ENCODE measurements around the gene CD83. TPM values are rescaled to one million over a fixed set of nuclear protein-coding genes. Genes with fewer than 3 reads are reported as not detected.

CD83 gene
- total and polyA plus RNA-seq, 2 of the 8 experiments (the other 6 are each of a cell fraction or from before 2014, with no cell fraction given), result 4.6 to 8.5 TPM

GRCh38 chr6:14132244-14132920 lies 14.8 kb downstream of the CD83 start:
- POLR2A ChIA-PET (ENCODE audit: partially characterized antibody), result no interaction called here
- TF ChIP-seq EZH2 (IDR thresholded peaks at IDR 0.05; ENCODE audit: low read depth, low read length, severe bottlenecking) (no peak), YY1 (IDR thresholded peaks at IDR 0.05; ENCODE audit: low read depth, low read length) (no peak), GABPA (IDR thresholded peaks at IDR 0.05; ENCODE audit: borderline replicate concordance, insufficient read depth, low read length) (no peak), SP1 (IDR thresholded peaks at IDR 0.05; ENCODE audit: low read depth, low read length) (no peak), EGR1 (IDR thresholded peaks at IDR 0.05; ENCODE audit: borderline replicate concordance, low read depth, low read length) (no peak), BRCA1 (IDR thresholded peaks at IDR 0.05; ENCODE audit: low read depth, low read length) (no peak), CHD2 (IDR thresholded peaks at IDR 0.05; ENCODE audit: low read length) (no peak), POLR2A (IDR thresholded peaks at IDR 0.05; ENCODE audit: control extremely low read depth in 1 of 2, low read depth in 2 of 2, low read length in 2 of 2) (no peak)

More at GRCh38 chr6:14132244-14132920, 14.8 kb downstream of the CD83 start:
- H3K36me3 ChIP-seq (ENCODE audit: control insufficient read depth in 2 of 4, insufficient read depth in 4 of 4, low read length in 3 of 4), result no peaks in the 10 kb centered on the region
- no peak overlapping the region for H2BK12ac ChIP-seq (ENCODE audit: low read depth, low read length)
- H2AK5ac ChIP-seq (ENCODE audit: low read depth, low read length), result no peak overlapping the region
- H2BK120ac ChIP-seq (replicated peaks; ENCODE audit: low read depth, low read length), result no peak overlapping the region
- DNase-seq (ENCODE audit: low read depth in 1 of 2, low spot score in 2 of 2) (no peak), FAIRE-seq (no peak)
- no peak overlapping the region for H2BK5ac ChIP-seq (ENCODE audit: low read depth, low read length)
- no peak overlapping the region for H2BK20ac ChIP-seq (ENCODE audit: low read length)
- no peak overlapping the region for H3K56ac ChIP-seq (replicated peaks; ENCODE audit: insufficient read length, low read depth, low read length)
- WGBS, 2 experiments (ENCODE audit: extremely low coverage in 1 of 2, insufficient coverage in 1 of 2, insufficient read length in 1 of 2, insufficient replicate concordance in 2 of 2, low coverage in 1 of 2, low lambda C conversion rate in 2 of 2, missing lambda C conversion rate in 1 of 2), result 85% methylated on average over 10 of the region's 10 CpGs; no CpG with 5 or more reads in 1 of the 2 experiments
- no peak overlapping the region for H3K27ac ChIP-seq (ENCODE audit: low read depth, low read length)
- H3K9me3 ChIP-seq (ENCODE audit: insufficient read depth in 2 of 2, low read depth in 1 of 2, low read length in 1 of 2), result no peaks in the 10 kb centered on the region
- H3K4me3 ChIP-seq (ENCODE audit: extremely low read depth in 1 of 4, insufficient read depth in 2 of 4, low read depth in 3 of 4, low read length in 4 of 4), result no peak overlapping the region
- peaks cover 4 to 19% (median 16%) of the 10 kb centered on the region in 4 experiments for H3K4me1 ChIP-seq (replicated peaks in 1 of 4; ENCODE audit: control insufficient read depth in 3 of 4, insufficient read depth in 4 of 4, low read length in 3 of 4)
- no peak overlapping the region for H4K5ac ChIP-seq (ENCODE audit: insufficient read length, low read depth, low read length)
- H3K79me1 ChIP-seq (ENCODE audit: low read depth, low read length), result no peaks in the 10 kb centered on the region
- CTCF ChIA-PET (ENCODE audit: partially characterized antibody), result interaction anchor here (1.0 to 1.7 kb wide), 3 partner anchors 8 to 91 kb away, joined by 3 to 8 read pairs (median 4); no protein-coding TSS in a partner anchor
- no peak overlapping the region for H3K18ac ChIP-seq (ENCODE audit: extremely low read depth, low read length)
- no peaks in the 10 kb centered on the region; a peak in 1 of 4 replicates for H3K79me2 ChIP-seq (ENCODE audit: control insufficient read depth in 1 of 2, insufficient read depth in 2 of 2, low read length in 2 of 2)
- no peak overlapping the region for H3K4ac ChIP-seq (replicated peaks; ENCODE audit: insufficient read length, low read depth, low read length)
- H4K20me1 ChIP-seq (replicated peaks in 1 of 2; ENCODE audit: control insufficient read depth in 1 of 2, insufficient read depth in 2 of 2, low read length in 2 of 2), result no peaks in the 10 kb centered on the region
- H4K91ac ChIP-seq (replicated peaks; ENCODE audit: insufficient read length, low read length), result no peak overlapping the region
- no peak overlapping the region for H3K23ac ChIP-seq (ENCODE audit: insufficient read length)
- H3K23me2 ChIP-seq (ENCODE audit: low read depth, low read length), result no peaks in the 10 kb centered on the region
- H3K27me3 ChIP-seq (replicated peaks in 1 of 4; ENCODE audit: control insufficient read depth in 3 of 4, extremely low read depth in 1 of 4, insufficient read depth in 3 of 4, low read length in 3 of 4), result no peaks in the 10 kb centered on the region; a peak in 1 of 7 replicates
- H3K9ac ChIP-seq (replicated peaks in 1 of 4; ENCODE audit: extremely low read depth in 1 of 4, low read depth in 3 of 4, low read length in 3 of 4), result no peak overlapping the region
- H3K4me2 ChIP-seq (ENCODE audit: insufficient read depth in 1 of 2, low read depth in 2 of 2, low read length in 2 of 2), result no peak overlapping the region
- no peak overlapping the region for H3K14ac ChIP-seq (ENCODE audit: insufficient read length)
- H2BK15ac ChIP-seq (ENCODE audit: low read length), result no peak overlapping the region
- no peak overlapping the region for H2AFZ ChIP-seq (ENCODE audit: low read length)
- no peak overlapping the region for H4K8ac ChIP-seq (ENCODE audit: extremely low read depth, insufficient read depth, low read length)
